ENCODE results near the gene SYCN.
"Not testable (repeated sequence)": the region's sequence is repeated elsewhere in the genome, so short reads cannot be mapped to it uniquely, and the experiment has no call there.

GRCh38 chr19:39243741-39244140, 39.7 kb upstream of the SYCN start:
- not testable (repeated sequence) for TF ChIP-seq EZH2 (IDR thresholded peaks at IDR 0.05; ENCODE audit: low read depth, low read length, severe bottlenecking); NANOG (IDR thresholded peaks at IDR 0.05; ENCODE audit: insufficient read depth, low read depth, low read length, poor library complexity, severe bottlenecking); MAFK (IDR thresholded peaks at IDR 0.05; ENCODE audit: low read depth, low read length); RAD21 (IDR thresholded peaks at IDR 0.05 in 1 of 2, conservative IDR thresholded peaks at IDR 0.05 in 1 of 2; ENCODE audit: low read depth in 2 of 2, low read length in 2 of 2); SP4 (IDR thresholded peaks at IDR 0.05; ENCODE audit: low read length); EGR1 (IDR thresholded peaks at IDR 0.05; ENCODE audit: borderline replicate concordance, low read depth, low read length); CTCF (IDR thresholded peaks at IDR 0.05; ENCODE audit: control extremely low read depth in 1 of 3, insufficient read depth in 1 of 3, low read depth in 1 of 3, low read length in 3 of 3); POLR2A (IDR thresholded peaks at IDR 0.05; ENCODE audit: control extremely low read depth in 1 of 2, low read depth in 2 of 2, low read length in 2 of 2)

Measured in H1 (cell line).